HepG2 (cell line): ENCODE measurements around the gene BTAF1. TPM values are rescaled to one million over a fixed set of nuclear protein-coding genes. Genes with fewer than 3 reads are reported as not detected.
A peak's percentile ranks its signal among the peaks of the same experiment; 100 is the strongest.

Source experiments
- DR1 ChIP-seq: sonication (generic); formaldehyde crosslinking; IDR thresholded peaks from 2 replicates; pipeline ENCODE4 v1.8.0; 2021; ENCODE audit warnings: mild to moderate bottlenecking, missing genetic modification reagents, inconsistent platforms
- FOSL2 ChIP-seq: sonication (generic); formaldehyde crosslinking; IDR thresholded peaks from 2 replicates; pipeline ENCODE4 v1.4.0; 2020; ENCODE audit warnings: missing genetic modification reagents
- FOXJ3 ChIP-seq: sonication (generic); formaldehyde crosslinking; IDR thresholded peaks from 2 replicates; pipeline ENCODE4 v1.4.0; 2020; ENCODE audit warnings: missing genetic modification reagents, mild to moderate bottlenecking, borderline replicate concordance
- HDAC6 ChIP-seq: fragments of 200-600 bp; sonication (generic); IDR thresholded peaks from 2 replicates; pipeline ENCODE4 v1.7.0; 2017; ENCODE audit warnings: mild to moderate bottlenecking, antibody characterized with exemption, low read length, low read depth
- NFE2L1 ChIP-seq: sonication (generic); formaldehyde crosslinking; IDR thresholded peaks from 2 replicates; pipeline ENCODE4 v1.4.0; 2020; ENCODE audit warnings: missing genetic modification reagents, mild to moderate bottlenecking, borderline replicate concordance
- PREB ChIP-seq: sonication (generic); formaldehyde crosslinking; IDR thresholded peaks from 2 replicates; pipeline ENCODE4 v1.4.0; 2020; ENCODE audit warnings: missing genetic modification reagents
- SAFB2 ChIP-seq: sonication (generic); formaldehyde crosslinking; IDR thresholded peaks from 2 replicates; pipeline ENCODE4 v1.5.1; 2020; ENCODE audit warnings: missing genetic modification reagents, low read depth, mild to moderate bottlenecking, borderline replicate concordance
- SKIL ChIP-seq: sonication (generic); formaldehyde crosslinking; IDR thresholded peaks from 2 replicates; pipeline ENCODE4 v1.8.0; 2022; ENCODE audit warnings: missing genetic modification reagents, mild to moderate bottlenecking, moderate library complexity, borderline replicate concordance
- THAP11 ChIP-seq: IDR thresholded peaks from 2 replicates; pipeline ENCODE4 v1.6.1; 2016; ENCODE audit warnings: missing biosample characterization, missing genetic modification reagents
- TRAFD1 ChIP-seq: sonication (generic); formaldehyde crosslinking; IDR thresholded peaks from 2 replicates; pipeline ENCODE4 v1.5.1; 2020; ENCODE audit warnings: missing genetic modification reagents, mild to moderate bottlenecking, borderline replicate concordance
- ZBTB3 ChIP-seq: sonication (generic); formaldehyde crosslinking; IDR thresholded peaks from 2 replicates; pipeline ENCODE4 v1.4.0; 2020; ENCODE audit warnings: low read depth, mild to moderate bottlenecking, moderate library complexity, missing genetic modification reagents, borderline replicate concordance
- ZGPAT ChIP-seq: IDR thresholded peaks from 2 replicates; pipeline ENCODE4 v1.6.1; 2016; ENCODE audit warnings: mild to moderate bottlenecking
- ZNF343 ChIP-seq: sonication (generic); formaldehyde crosslinking; IDR thresholded peaks from 2 replicates; pipeline ENCODE4 v1.4.0; 2020; ENCODE audit warnings: mild to moderate bottlenecking, missing genetic modification reagents
- ZNF382 ChIP-seq: sonication (generic); formaldehyde crosslinking; IDR thresholded peaks from 2 replicates; pipeline ENCODE4 v1.5.0; 2020; ENCODE audit warnings: missing genetic modification reagents, mild to moderate bottlenecking, borderline replicate concordance
- ZNF512 ChIP-seq: sonication (generic); formaldehyde crosslinking; IDR thresholded peaks from 2 replicates; pipeline ENCODE4 v1.4.0; 2020; ENCODE audit warnings: mild to moderate bottlenecking, missing genetic modification reagents
- ZNF569 ChIP-seq: sonication (generic); formaldehyde crosslinking; IDR thresholded peaks from 2 replicates; pipeline ENCODE4 v1.5.0; 2020; ENCODE audit warnings: mild to moderate bottlenecking, missing genetic modification reagents, moderate library complexity, borderline replicate concordance
- ZNF7 ChIP-seq: IDR thresholded peaks from 2 replicates; pipeline ENCODE4 v1.6.1; 2016; ENCODE audit warnings: missing biosample characterization, missing genetic modification reagents
- ZNF800 ChIP-seq: sonication (generic); formaldehyde crosslinking; IDR thresholded peaks from 2 replicates; pipeline ENCODE4 v1.4.0; 2020; ENCODE audit warnings: missing genetic modification reagents
- polyA plus RNA-seq, 8 experiments: library from polyadenylated mRNA; depleted of rRNA in 3 of 8; stranded (reverse) in 7 of 8; unstranded in 1 of 8; fragments of >200 nt; fragmentation: Illumina TruSeq in 4 of 8; extraction: Trizol in 4 of 8; gene quantifications; 2 replicates each; pipeline versions ENCODE4 v1.2.1 to v1.2.3, GENCODE V29; 2011 to 2016; ENCODE audit warnings: low read depth in 4 of 8, missing spikeins in 1 of 8, mixed read lengths in 1 of 8; ENCODE audit not compliant: insufficient read depth in 1 of 8
- total RNA-seq, 5 experiments: library from RNA; depleted of rRNA; stranded (reverse); fragments of >200 nt; fragmentation: Illumina TruSeq; extraction: Trizol; gene quantifications; 2 replicates each; pipeline ENCODE4 v1.2.3, GENCODE V29; 2016; ENCODE audit warnings: low read depth in 1 of 5

The BTAF1 gene
- total and polyA plus RNA-seq, 2 of the 13 experiments (the other 11 are each of a cell fraction or from before 2014, with no cell fraction given): 38.6 to 54.1 TPM

GRCh38 chr10:91909117-91909677 is 14.4 kb upstream of the BTAF1 start, which contains the start of gene FGFBP3 (continued):
- TF ChIP-seq SKIL (no peak), PREB (no peak), ZGPAT (CRISPR knock-in tag) (no peak; the same call in 1 of the 2 replicates), ZNF800 (CRISPR knock-in tag) (peak; percentile 9; the same call in 1 of the 2 replicates), ZNF343 (CRISPR knock-in tag) (no peak), ZNF569 (CRISPR knock-in tag) (no peak), ZNF512 (no peak), HDAC6 (no peak), FOXJ3 (CRISPR knock-in tag) (no peak), FOSL2 (no peak), ZBTB3 (CRISPR knock-in tag) (no peak), ZNF382 (CRISPR knock-in tag) (no peak), DR1 (CRISPR knock-in tag) (0 out of 2 replicates have a peak, but pooled peaks have one; percentile 2), ZNF7 (no peak), TRAFD1 (CRISPR knock-in tag) (no peak), THAP11 (CRISPR knock-in tag) (no peak), SAFB2 (CRISPR knock-in tag) (no peak), NFE2L1 (CRISPR knock-in tag) (no peak)
